DOHH2 (cell line): ENCODE measurements around the gene GTSF1L.

ENCODE experiments used
- H3F3A ChIP-seq: fragments of 200-600 bp; sonication (generic), shearing (Covaris generic); 2 replicates; pipeline ENCODE4 v1.6.0; 2016; ENCODE audit warnings: antibody characterized with exemption, mild to moderate bottlenecking; ENCODE audit not compliant: control insufficient read depth, insufficient read depth
- H3K27ac ChIP-seq: fragments of 200-600 bp; sonication (generic); 2 replicates; pipeline ENCODE4 v1.5.1; 2014; ENCODE audit warnings: low read depth, mild to moderate bottlenecking, low read length, moderate library complexity
- H3K27me3 ChIP-seq: fragments of 200-600 bp; sonication (generic); 2 replicates; pipeline ENCODE4 v1.6.1; 2014; ENCODE audit warnings: mild to moderate bottlenecking, low read length, mixed read lengths; ENCODE audit not compliant: control insufficient read depth
- H3K36me3 ChIP-seq: fragments of 200-600 bp; sonication (generic); 2 replicates; pipeline ENCODE4 v1.6.1; 2014; ENCODE audit warnings: mild to moderate bottlenecking, low read length, moderate library complexity, mixed read lengths; ENCODE audit not compliant: control insufficient read depth
- H3K4me1 ChIP-seq: fragments of 200-600 bp; sonication (generic); 2 replicates; pipeline ENCODE4 v1.6.1; 2014; ENCODE audit warnings: mild to moderate bottlenecking, low read length, mixed read lengths; ENCODE audit not compliant: control insufficient read depth
- H3K4me2 ChIP-seq: fragments of 200-600 bp; sonication (generic); 2 replicates; pipeline ENCODE4 v1.6.0; 2014; ENCODE audit warnings: mild to moderate bottlenecking, low read length, moderate library complexity
- H3K4me3 ChIP-seq: fragments of 200-600 bp; sonication (generic); 2 replicates; pipeline ENCODE4 v1.5.1; 2014; ENCODE audit warnings: mild to moderate bottlenecking, low read length, mixed read lengths
- H3K79me2 ChIP-seq: fragments of 200-600 bp; sonication (generic); 2 replicates; pipeline ENCODE4 v1.6.1; 2014; ENCODE audit warnings: mild to moderate bottlenecking, low read length, mixed read lengths; ENCODE audit not compliant: control insufficient read depth
- H3K9me2 ChIP-seq: fragments of 200-600 bp; sonication (generic); replicated peaks from 2 replicates; pipeline ENCODE4 v1.6.1; 2014; ENCODE audit warnings: mild to moderate bottlenecking, low read length, mixed read lengths; ENCODE audit not compliant: control insufficient read depth
- H3K9me3 ChIP-seq: fragments of 200-600 bp; sonication (generic); 2 replicates; pipeline ENCODE4 v1.6.1; 2014; ENCODE audit warnings: antibody characterized with exemption, low read length, mixed read lengths; ENCODE audit not compliant: control insufficient read depth, insufficient read depth
- H4K20me1 ChIP-seq: fragments of 200-600 bp; sonication (generic); 2 replicates; pipeline ENCODE4 v1.6.0; 2014; ENCODE audit warnings: low read depth, mild to moderate bottlenecking, antibody characterized with exemption, low read length, moderate library complexity; ENCODE audit not compliant: control insufficient read depth, insufficient read depth
- CTCF ChIP-seq: fragments of 200-600 bp; sonication (generic); IDR thresholded peaks from one replicate; pipeline ENCODE4 v1.5.1; 2014; ENCODE audit warnings: antibody characterized with exemption, mild to moderate bottlenecking, low read depth, low read length; ENCODE audit not compliant: poor library complexity, severe bottlenecking
- EZH2phosphoT487 ChIP-seq: fragments of 200-600 bp; sonication (generic); IDR thresholded peaks from 2 replicates; pipeline ENCODE4 v1.6.1; 2017; ENCODE audit warnings: borderline replicate concordance, mild to moderate bottlenecking, antibody characterized with exemption, low read length, moderate library complexity, mixed read lengths

The GTSF1L gene

GRCh38 chr20:43695571-43695970 lies 31.2 kb downstream of the GTSF1L start:
- Histone ChIP-seq H4K20me1 (peaks cover 12% of the 10 kb centered on the region; the same call in 1 of the 2 replicates), H3K4me1 (no peaks in the 10 kb centered on the region), H3K4me3 (no peak overlapping the region), H3K4me2 (no peak overlapping the region), H3K9me2 (no peaks in the 10 kb centered on the region), H3F3A (no peaks in the 10 kb centered on the region; the same call in 1 of the 2 replicates), H3K36me3 (peaks cover 78% of the 10 kb centered on the region), H3K79me2 (peaks cover 55% of the 10 kb centered on the region), H3K27ac (no peak overlapping the region), H3K9me3 (no peaks in the 10 kb centered on the region), H3K27me3 (no peaks in the 10 kb centered on the region)
- TF ChIP-seq CTCF (no peak), EZH2phosphoT487 (no peak)

DNA sequence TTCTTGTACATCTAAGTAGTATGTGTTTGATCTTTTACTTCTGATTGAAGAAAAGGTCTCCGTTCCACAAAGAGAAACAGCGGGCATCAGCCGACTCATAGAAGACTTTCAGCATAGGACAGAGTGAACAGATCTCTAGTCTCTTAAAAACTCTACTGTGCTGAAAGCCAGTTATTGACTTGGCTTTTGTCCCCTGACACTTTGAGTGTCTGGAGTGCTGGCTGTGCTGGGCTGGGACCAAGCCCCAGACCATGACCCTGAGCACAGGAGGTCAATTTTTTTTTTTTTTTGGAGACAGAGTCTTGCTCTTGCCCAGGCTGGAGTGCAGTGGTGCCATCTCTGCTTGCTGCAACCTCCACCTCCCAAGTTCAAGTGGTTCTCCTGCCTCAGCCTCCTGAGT lies 32.0 kb downstream of the GTSF1L start:
- Histone ChIP-seq H3K27me3 (no peaks in the 10 kb centered on the region), H3K27ac (no peak overlapping the region), H3K79me2 (peaks cover 48% of the 10 kb centered on the region), H3K9me2 (no peaks in the 10 kb centered on the region), H3K4me2 (no peak overlapping the region), H4K20me1 (peaks cover 7% of the 10 kb centered on the region; the same call in 1 of the 2 replicates), H3K36me3 (peaks cover 78% of the 10 kb centered on the region), H3F3A (no peaks in the 10 kb centered on the region; the same call in 1 of the 2 replicates), H3K9me3 (no peaks in the 10 kb centered on the region), H3K4me3 (no peak overlapping the region), H3K4me1 (no peaks in the 10 kb centered on the region)
- TF ChIP-seq EZH2phosphoT487 (no peak), CTCF (no peak)

- H4K20me1 ChIP-seq: 0 out of 2 replicates have a peak, but pooled peaks cover 3% of the 10 kb centered on the region
- no peak overlapping the region for H3K27ac ChIP-seq
- H3K9me3 ChIP-seq: no peaks in the 10 kb centered on the region
- no peaks in the 10 kb centered on the region for H3K9me2 ChIP-seq
- H3K4me2 ChIP-seq: no peak overlapping the region
- H3K36me3 ChIP-seq: peaks cover 86% of the 10 kb centered on the region
- H3K4me1 ChIP-seq: no peaks in the 10 kb centered on the region
- no peaks in the 10 kb centered on the region; the same call in 1 of the 2 replicates for H3F3A ChIP-seq
- TF ChIP-seq CTCF (peak; percentile 90), EZH2phosphoT487 (no peak)
- no peak overlapping the region for H3K4me3 ChIP-seq
- peaks cover 58% of the 10 kb centered on the region for H3K79me2 ChIP-seq
- no peaks in the 10 kb centered on the region for H3K27me3 ChIP-seq
Observed at GRCh38 chr20:43691928-43692524, 34.8 kb downstream of the GTSF1L start.
